BE2C (cell line): Measurements from ENCODE around the gene TFB2M.

Experiments
- DNase-seq: peaks from one replicate; pipeline ENCODE4 v3.0.0-alpha.2; 2020
- H3K27me3 ChIP-seq: fragments of 250-450 bp; sonication (Bioruptor Pico); 2 replicates; pipeline ENCODE4 v1.5.1; 2020; ENCODE audit warnings: mild to moderate bottlenecking
- H3K36me3 ChIP-seq: fragments of 250-450 bp; sonication (Bioruptor Pico); 2 replicates; pipeline ENCODE4 v1.5.1; 2020; ENCODE audit warnings: mild to moderate bottlenecking
- H3K4me1 ChIP-seq: fragments of 250-450 bp; sonication (Bioruptor Pico); 2 replicates; pipeline ENCODE4 v1.5.1; 2020
- H3K4me3 ChIP-seq: 2 replicates; pipeline ENCODE4 v1.5.1; 2011; ENCODE audit warnings: low read depth, low read length
- H3K9me3 ChIP-seq: fragments of 250-450 bp; sonication (Bioruptor Pico); 2 replicates; pipeline ENCODE4 v1.5.1; 2020
- TF ChIP-seq, protein P1 (sequence below): IDR thresholded peaks from 2 replicates; pipeline ENCODE4 v1.5.1; 2012; ENCODE audit warnings: mild to moderate bottlenecking, low read depth, low read length

Gene TFB2M

DNA sequence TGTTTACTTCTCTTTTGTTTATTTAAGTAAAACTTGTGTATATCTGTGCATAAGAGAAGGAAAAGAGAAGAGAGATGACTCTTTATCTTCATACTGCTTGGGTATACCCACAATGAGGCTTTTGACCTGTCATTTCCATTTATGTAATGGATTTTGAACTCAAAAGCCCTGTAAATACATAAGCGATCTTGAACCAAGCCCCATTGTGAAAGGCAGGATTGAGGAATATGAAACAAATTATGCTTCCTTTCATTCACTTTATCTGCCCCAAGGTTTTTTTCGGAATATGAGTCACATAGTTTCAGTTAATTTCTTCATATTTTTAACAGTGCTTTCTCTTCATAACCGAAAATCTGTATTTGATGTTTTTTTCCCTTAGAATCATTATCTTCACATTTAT, 21.5 kb upstream of the TFB2M start:
- H3K9me3 ChIP-seq: no peaks in the 10 kb centered on the region; the same call in 1 of the 2 replicates
- peaks cover 10% of the 10 kb centered on the region for H3K36me3 ChIP-seq
- no peaks in the 10 kb centered on the region for H3K4me1 ChIP-seq
- DNase-seq: no peak
- H3K4me3 ChIP-seq: no peak overlapping the region
- TF ChIP-seq, protein P1, sequence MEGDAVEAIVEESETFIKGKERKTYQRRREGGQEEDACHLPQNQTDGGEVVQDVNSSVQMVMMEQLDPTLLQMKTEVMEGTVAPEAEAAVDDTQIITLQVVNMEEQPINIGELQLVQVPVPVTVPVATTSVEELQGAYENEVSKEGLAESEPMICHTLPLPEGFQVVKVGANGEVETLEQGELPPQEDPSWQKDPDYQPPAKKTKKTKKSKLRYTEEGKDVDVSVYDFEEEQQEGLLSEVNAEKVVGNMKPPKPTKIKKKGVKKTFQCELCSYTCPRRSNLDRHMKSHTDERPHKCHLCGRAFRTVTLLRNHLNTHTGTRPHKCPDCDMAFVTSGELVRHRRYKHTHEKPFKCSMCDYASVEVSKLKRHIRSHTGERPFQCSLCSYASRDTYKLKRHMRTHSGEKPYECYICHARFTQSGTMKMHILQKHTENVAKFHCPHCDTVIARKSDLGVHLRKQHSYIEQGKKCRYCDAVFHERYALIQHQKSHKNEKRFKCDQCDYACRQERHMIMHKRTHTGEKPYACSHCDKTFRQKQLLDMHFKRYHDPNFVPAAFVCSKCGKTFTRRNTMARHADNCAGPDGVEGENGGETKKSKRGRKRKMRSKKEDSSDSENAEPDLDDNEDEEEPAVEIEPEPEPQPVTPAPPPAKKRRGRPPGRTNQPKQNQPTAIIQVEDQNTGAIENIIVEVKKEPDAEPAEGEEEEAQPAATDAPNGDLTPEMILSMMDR: no peak
- no peaks in the 10 kb centered on the region for H3K27me3 ChIP-seq

DNA sequence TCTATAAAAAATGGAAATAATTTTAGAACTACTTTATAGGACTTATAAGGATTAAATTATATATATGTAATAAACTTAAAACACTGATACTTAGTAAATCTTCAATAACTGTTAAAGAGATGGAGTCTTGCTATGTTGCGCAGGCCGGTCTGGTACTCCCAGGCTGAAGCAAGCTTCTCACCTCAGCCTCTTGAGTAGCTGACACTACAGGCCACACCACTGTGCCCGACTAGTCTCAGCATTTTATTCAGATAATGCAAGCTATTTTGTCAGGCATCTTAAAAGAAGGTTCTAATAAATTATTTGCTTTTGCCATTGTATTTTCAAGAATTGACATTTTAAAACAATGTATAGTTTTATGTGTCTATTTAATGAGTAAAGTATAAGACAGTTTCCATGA, 21.0 kb upstream of the TFB2M start:
- Histone ChIP-seq H3K9me3 (no peaks in the 10 kb centered on the region; the same call in 1 of the 2 replicates), H3K36me3 (peaks cover 5% of the 10 kb centered on the region), H3K4me1 (no peaks in the 10 kb centered on the region), H3K27me3 (no peaks in the 10 kb centered on the region), H3K4me3 (no peak overlapping the region)
- TF ChIP-seq, protein P1: no peak
- no peak for DNase-seq

DNA sequence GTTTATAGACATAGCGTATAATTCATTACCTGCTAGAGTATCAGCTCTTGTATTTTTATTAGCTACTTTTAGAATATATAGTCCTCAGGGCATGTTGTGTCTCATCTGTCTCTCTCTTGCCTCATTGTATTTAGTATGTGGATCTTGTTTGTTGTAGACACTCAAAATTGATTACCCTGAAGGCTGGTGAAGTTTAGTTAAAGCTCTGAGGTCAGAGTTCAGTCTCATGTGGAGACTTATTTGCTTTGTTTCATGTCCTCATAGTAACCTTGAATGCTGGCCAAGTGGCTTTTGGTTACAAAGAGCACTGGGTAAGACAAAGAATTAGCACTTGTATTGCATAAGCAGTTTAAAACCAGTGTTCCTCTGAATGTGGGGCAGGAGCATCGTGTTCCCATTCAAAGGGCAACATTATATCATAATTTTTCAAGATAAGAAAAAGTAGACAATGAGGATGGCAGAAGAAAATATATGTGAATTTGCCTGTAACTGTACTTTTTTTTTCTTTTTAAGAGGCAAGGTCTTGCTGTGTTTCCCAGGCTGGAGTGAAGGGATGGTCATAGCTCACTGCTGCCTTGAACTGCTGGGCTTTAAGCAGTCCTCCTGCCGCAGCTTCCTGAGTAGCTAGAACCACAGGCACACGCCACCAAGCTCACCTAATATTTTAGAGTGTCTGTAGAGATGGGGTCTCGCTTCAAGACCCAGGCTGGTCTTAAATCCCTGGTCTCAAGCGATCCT, 17.6 kb upstream of the TFB2M start:
- H3K27me3 ChIP-seq: no peaks in the 10 kb centered on the region
- no peak for DNase-seq
- H3K9me3 ChIP-seq: no peaks in the 10 kb centered on the region
- TF ChIP-seq, protein P1: no peak
- no peaks in the 10 kb centered on the region; the same call in 1 of the 2 replicates for H3K36me3 ChIP-seq
- no peaks in the 10 kb centered on the region for H3K4me1 ChIP-seq
- no peak overlapping the region for H3K4me3 ChIP-seq

DNA sequence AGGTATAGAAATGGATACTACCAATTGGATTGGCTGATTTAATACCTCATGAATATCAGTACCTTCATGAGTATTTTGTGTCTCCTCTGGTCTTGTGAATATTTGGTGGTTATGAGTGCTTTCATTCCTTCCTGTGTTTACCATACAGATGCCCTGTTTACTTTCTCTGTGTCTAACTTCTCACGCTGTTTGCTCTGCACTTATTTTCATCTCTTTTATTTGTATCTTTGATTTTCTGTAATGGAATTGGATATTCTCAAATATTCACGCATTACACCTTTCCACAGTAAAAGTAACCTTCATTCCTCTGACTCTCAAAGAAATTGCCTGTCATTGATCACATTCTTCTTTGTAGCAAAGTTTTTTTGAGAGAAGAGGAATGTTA, 17.0 kb upstream of the TFB2M start:
- Histone ChIP-seq H3K9me3 (no peaks in the 10 kb centered on the region), H3K4me1 (no peaks in the 10 kb centered on the region), H3K4me3 (no peak overlapping the region), H3K36me3 (no peaks in the 10 kb centered on the region; the same call in 1 of the 2 replicates), H3K27me3 (no peaks in the 10 kb centered on the region)
- TF ChIP-seq, protein P1: no peak
- DNase-seq: no peak

DNA sequence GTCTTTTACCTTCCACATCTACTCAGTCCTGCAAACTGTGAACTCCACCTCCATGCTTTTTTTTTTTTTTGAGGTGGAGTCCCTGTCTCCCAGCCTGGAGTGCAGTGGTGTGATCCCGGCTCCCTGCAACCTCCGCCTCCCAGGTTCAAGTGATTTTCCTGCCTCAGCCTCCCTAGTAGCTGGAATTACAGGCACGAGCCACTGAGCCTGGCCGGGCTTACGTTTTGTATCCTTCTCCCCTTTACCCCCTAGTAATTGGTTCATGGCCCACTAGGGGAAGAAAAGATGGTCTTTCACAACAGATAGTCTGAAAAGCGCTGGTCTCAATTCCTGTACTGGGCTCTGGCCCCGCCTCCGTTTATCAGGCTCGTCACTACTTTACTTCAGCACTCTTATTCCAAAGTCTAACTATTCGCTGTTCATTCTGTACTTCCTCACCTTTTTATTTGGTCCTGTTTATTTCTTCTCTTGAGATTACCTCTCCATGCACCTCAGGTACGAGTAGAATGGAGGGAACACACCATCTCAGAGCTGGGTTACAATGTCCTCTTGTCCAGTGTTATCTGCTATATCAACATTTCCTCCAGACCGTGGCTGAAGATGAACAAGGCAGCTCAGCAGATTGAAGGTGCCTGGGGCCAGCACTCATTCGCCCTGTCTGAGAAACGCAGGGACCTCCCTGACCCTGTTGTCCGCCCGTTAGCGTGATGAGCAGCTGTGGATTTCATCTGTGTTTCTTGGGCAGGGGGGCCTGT, 16.4 kb upstream of the TFB2M start:
- no peak overlapping the region for H3K4me3 ChIP-seq
- TF ChIP-seq, protein P1: no peak

More for the DNA sequence above, 16.4 kb upstream of the TFB2M start:
- H3K4me1 ChIP-seq: no peaks in the 10 kb centered on the region
- no peaks in the 10 kb centered on the region; the same call in 1 of the 2 replicates for H3K36me3 ChIP-seq
- no peaks in the 10 kb centered on the region for H3K27me3 ChIP-seq
- no peak for DNase-seq
- no peaks in the 10 kb centered on the region for H3K9me3 ChIP-seq
